PC-9 (cell line): Measurements from ENCODE around the gene MYO5C. TPM values are rescaled to one million over a fixed set of nuclear protein-coding genes. Genes with fewer than 3 reads are reported as not detected.

Experiments
- BruUV-seq: library from RNA; stranded (reverse); fragments of 400-500 nt; replicated peaks from 2 replicates; lab custom pipeline; 2021; lab: Mats Ljungman, UMichigan
- CTCF ChIA-PET: fragments of 300-600 bp; sonication (Branson Sonifier 250); formaldehyde crosslinking; loops from one replicate; lab custom pipeline; 2022; ENCODE audit warnings: antibody characterized with exemption; lab: Charles Lee
- POLR2A ChIA-PET: fragments of 300-600 bp; sonication (Branson Sonifier 250); formaldehyde crosslinking; loops from one replicate; lab custom pipeline; 2022; ENCODE audit warnings: antibody characterized with exemption; ENCODE audit not compliant: unreplicated experiment; lab: Charles Lee
- DNase-seq, 2 experiments: peaks; one replicate each; pipeline versions ENCODE4 v3.0.0 to v3.0.0-alpha.2; 2015 to 2022; ENCODE audit warnings: mixed read lengths in 1 of 2
- H2AFZ ChIP-seq: fragments of 200-600 bp; sonication (generic); 2 replicates; pipeline ENCODE4 v1.8.1; 2017; ENCODE audit warnings: antibody characterized with exemption
- H3F3A ChIP-seq: fragments of 200-600 bp; sonication (generic); 2 replicates; pipeline ENCODE4 v1.8.1; 2017; ENCODE audit warnings: antibody characterized with exemption, mild to moderate bottlenecking, low read depth; ENCODE audit not compliant: insufficient read depth
- H3K27ac ChIP-seq: fragments of 200-600 bp; sonication (generic); 2 replicates; pipeline ENCODE4 v1.6.1; 2016; ENCODE audit warnings: mixed run types
- H3K27me3 ChIP-seq: fragments of 200-600 bp; sonication (generic); 2 replicates; pipeline ENCODE4 v1.6.1; 2016; ENCODE audit warnings: low read depth, mixed run types; ENCODE audit not compliant: insufficient read depth
- H3K36me3 ChIP-seq: fragments of 200-600 bp; sonication (generic); 2 replicates; pipeline ENCODE4 v1.6.1; 2016; ENCODE audit warnings: low read depth, mixed run types
- H3K4me1 ChIP-seq: fragments of 200-600 bp; sonication (generic); replicated peaks from 2 replicates; pipeline ENCODE4 v1.6.1; 2016; ENCODE audit warnings: mixed run types; ENCODE audit not compliant: insufficient read depth
- H3K4me2 ChIP-seq: fragments of 200-600 bp; sonication (generic); 2 replicates; pipeline ENCODE4 v1.6.1; 2017; ENCODE audit warnings: mixed run types
- H3K4me3 ChIP-seq: fragments of 200-600 bp; sonication (generic); 2 replicates; pipeline ENCODE4 v1.6.1; 2016; ENCODE audit warnings: mixed run types
- H3K79me2 ChIP-seq: fragments of 200-600 bp; sonication (generic); 2 replicates; pipeline ENCODE4 v1.6.1; 2017; ENCODE audit warnings: low read depth, mixed run types
- H3K9me2 ChIP-seq: fragments of 200-600 bp; sonication (generic); 2 replicates; pipeline ENCODE4 v1.8.1; 2017; ENCODE audit warnings: mild to moderate bottlenecking; ENCODE audit not compliant: insufficient read depth
- H3K9me3 ChIP-seq: fragments of 200-600 bp; sonication (generic); 2 replicates; pipeline ENCODE4 v1.8.1; 2016; ENCODE audit warnings: low read depth; ENCODE audit not compliant: insufficient read depth
- H4K20me1 ChIP-seq: fragments of 200-600 bp; sonication (generic); 2 replicates; pipeline ENCODE4 v1.8.1; 2017; ENCODE audit not compliant: insufficient read depth
- EZH2 ChIP-seq: fragments of 200-600 bp; sonication (generic); IDR thresholded peaks from 2 replicates; pipeline ENCODE4 v1.8.0; 2017; ENCODE audit warnings: antibody characterized with exemption, low read depth
- intact Hi-C: fragments of 100-400 bp; cut with micrococcal nuclease; formaldehyde crosslinking; loops from one replicate; pipeline ENCODE4 v1.10.0; 2022; ENCODE audit not compliant: unreplicated experiment
- total RNA-seq: library from RNA; stranded (reverse); gene quantifications from 2 replicates; pipeline ENCODE4 v1.2.3, GENCODE V29; 2021
- TF ChIP-seq, protein P1 (sequence below): fragments of 200-600 bp; sonication (generic); conservative IDR thresholded peaks from 2 replicates; pipeline ENCODE4 v1.6.1; 2017; ENCODE audit warnings: mixed run types, antibody characterized with exemption, mild to moderate bottlenecking, moderate library complexity

Gene MYO5C
- total RNA-seq, 1 experiment from 2014 or later: 41.1 TPM

DNA sequence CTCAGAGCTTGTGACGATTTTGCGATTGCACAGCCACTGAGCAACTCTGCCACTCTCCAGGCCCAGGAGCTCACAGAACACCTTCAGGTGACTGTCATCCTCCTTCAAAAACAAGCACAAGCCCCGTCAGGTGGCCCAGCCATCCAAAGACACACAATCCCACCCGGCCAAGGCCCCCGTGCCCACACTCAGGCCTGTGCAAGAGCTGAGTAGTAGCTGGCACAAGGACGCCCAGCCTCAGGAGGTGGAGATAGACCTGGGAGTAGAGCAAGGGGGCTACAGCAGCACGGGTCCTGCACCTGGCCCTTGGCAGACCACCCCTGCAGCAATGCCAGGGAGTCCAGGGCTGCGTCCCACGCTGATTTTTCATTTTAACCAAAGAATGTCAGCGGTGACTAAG lies 34.6 kb downstream of the MYO5C start:
- H3K9me3 ChIP-seq: no peaks in the 10 kb centered on the region
- no peaks in the 10 kb centered on the region for H3K27me3 ChIP-seq
- H3K4me1 ChIP-seq: peaks cover 26% of the 10 kb centered on the region
- ChIA-PET POLR2A (interaction anchor here (1.2 kb wide), 1 partner anchor 27 kb away, joined by 25 read pairs; no protein-coding TSS in a partner anchor), CTCF (interaction anchor here (0.5 to 2.0 kb wide), 6 partner anchors 28 to 1108 kb away, joined by 3 to 7 read pairs (median 3); no protein-coding TSS in a partner anchor)
- H3F3A ChIP-seq: peaks cover 22% of the 10 kb centered on the region; the same call in 1 of the 2 replicates
- no peak for DNase-seq
- peak overlapping the region; percentile 46 for H3K4me2 ChIP-seq
- no peak overlapping the region for H2AFZ ChIP-seq
- no peaks in the 10 kb centered on the region for H3K79me2 ChIP-seq
- intact Hi-C loops: loop anchor here (1.0 kb wide), 1 partner anchor 308 kb away; the partner anchor contains the start of gene ARPP19
- TF ChIP-seq EZH2: no peak
- TF ChIP-seq, protein P1, sequence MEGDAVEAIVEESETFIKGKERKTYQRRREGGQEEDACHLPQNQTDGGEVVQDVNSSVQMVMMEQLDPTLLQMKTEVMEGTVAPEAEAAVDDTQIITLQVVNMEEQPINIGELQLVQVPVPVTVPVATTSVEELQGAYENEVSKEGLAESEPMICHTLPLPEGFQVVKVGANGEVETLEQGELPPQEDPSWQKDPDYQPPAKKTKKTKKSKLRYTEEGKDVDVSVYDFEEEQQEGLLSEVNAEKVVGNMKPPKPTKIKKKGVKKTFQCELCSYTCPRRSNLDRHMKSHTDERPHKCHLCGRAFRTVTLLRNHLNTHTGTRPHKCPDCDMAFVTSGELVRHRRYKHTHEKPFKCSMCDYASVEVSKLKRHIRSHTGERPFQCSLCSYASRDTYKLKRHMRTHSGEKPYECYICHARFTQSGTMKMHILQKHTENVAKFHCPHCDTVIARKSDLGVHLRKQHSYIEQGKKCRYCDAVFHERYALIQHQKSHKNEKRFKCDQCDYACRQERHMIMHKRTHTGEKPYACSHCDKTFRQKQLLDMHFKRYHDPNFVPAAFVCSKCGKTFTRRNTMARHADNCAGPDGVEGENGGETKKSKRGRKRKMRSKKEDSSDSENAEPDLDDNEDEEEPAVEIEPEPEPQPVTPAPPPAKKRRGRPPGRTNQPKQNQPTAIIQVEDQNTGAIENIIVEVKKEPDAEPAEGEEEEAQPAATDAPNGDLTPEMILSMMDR: no peak
- no TSS peak for BruUV-seq
- peaks cover 3% of the 10 kb centered on the region; the same call in 1 of the 2 replicates for H3K36me3 ChIP-seq
- H3K4me3 ChIP-seq: no peak overlapping the region
- peak overlapping the region; percentile 95 for H3K27ac ChIP-seq
- no peaks in the 10 kb centered on the region for H3K9me2 ChIP-seq
- H4K20me1 ChIP-seq: no peaks in the 10 kb centered on the region

DNA sequence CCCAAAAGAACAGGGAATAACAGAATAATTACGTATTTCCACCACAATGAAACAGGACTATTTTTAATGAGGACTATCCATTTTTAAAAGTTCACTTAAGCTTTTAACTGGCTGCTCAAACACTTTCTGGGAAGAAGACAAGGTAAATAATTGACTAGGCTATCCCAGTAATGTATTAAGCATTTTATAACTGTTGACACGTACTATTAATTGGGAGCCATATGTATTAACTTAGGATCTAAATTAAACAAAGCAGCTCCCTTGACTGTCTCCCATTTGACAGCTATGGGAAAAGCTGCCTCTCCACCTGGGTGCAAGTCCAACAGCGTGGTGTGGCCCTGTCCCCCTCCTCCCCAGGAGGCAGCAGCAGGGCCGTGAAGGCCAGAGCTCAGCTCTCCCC lies 36.1 kb downstream of the MYO5C start:
- Histone ChIP-seq H3K4me2 (no peak overlapping the region), H3K9me2 (no peaks in the 10 kb centered on the region), H3K4me3 (no peak overlapping the region), H3F3A (peaks cover 22% of the 10 kb centered on the region; the same call in 1 of the 2 replicates), H3K36me3 (peaks cover 6% of the 10 kb centered on the region; the same call in 1 of the 2 replicates), H3K79me2 (no peaks in the 10 kb centered on the region), H3K4me1 (peaks cover 36% of the 10 kb centered on the region), H4K20me1 (no peaks in the 10 kb centered on the region), H3K9me3 (no peaks in the 10 kb centered on the region), H3K27me3 (no peaks in the 10 kb centered on the region), H3K27ac (no peak overlapping the region), H2AFZ (no peak overlapping the region)
- POLR2A ChIA-PET: no interaction called here
- no TSS peak for BruUV-seq
- DNase-seq: no peak
- intact Hi-C loops: loop anchor here (5.0 kb wide), 1 partner anchor 268 kb away; the partner anchor contains the start of gene MYO5A
- CTCF ChIA-PET: no interaction called here
- no peak for TF ChIP-seq EZH2
- TF ChIP-seq, protein P1: no peak

DNA sequence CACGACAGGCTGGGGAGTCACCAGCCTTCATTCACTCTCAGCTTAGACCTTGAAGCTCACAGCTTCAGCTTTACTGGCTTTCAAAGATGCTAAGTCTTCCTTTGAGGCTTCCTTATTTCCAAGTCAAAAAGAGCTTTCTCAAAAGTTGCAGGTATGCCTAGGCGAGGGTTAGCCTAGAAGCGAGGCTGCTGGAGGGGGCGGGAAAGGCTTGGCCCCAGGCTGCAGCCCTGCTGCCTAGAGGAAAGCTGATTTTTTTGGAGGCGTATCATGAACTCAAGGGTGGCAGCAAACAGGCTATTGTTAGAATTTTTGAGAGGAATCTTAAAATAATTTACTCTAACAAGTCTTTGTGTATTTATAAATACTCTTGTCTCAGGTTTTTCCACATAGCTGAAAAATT lies 37.1 kb downstream of the MYO5C start:
- H3K4me1 ChIP-seq: peaks cover 35% of the 10 kb centered on the region
- no peak for DNase-seq
- H4K20me1 ChIP-seq: no peaks in the 10 kb centered on the region
- H3F3A ChIP-seq: peaks cover 22% of the 10 kb centered on the region; the same call in 1 of the 2 replicates
- intact Hi-C loops: loop anchor here (5.0 kb wide), 1 partner anchor 269 kb away; the partner anchor contains the start of gene MYO5A
- no peaks in the 10 kb centered on the region for H3K27me3 ChIP-seq
- no peaks in the 10 kb centered on the region for H3K9me3 ChIP-seq
- no TSS peak for BruUV-seq
- POLR2A ChIA-PET: no interaction called here
- no peak overlapping the region for H3K4me3 ChIP-seq
- H2AFZ ChIP-seq: no peak overlapping the region
- H3K79me2 ChIP-seq: no peaks in the 10 kb centered on the region
- no peak for TF ChIP-seq EZH2
- TF ChIP-seq, protein P1: no peak
- H3K36me3 ChIP-seq: peaks cover 6% of the 10 kb centered on the region; the same call in 1 of the 2 replicates
- CTCF ChIA-PET: interaction anchor here (0.5 to 2.7 kb wide), 2 partner anchors 10 to 205 kb away, joined by 3 to 5 read pairs; no protein-coding TSS in a partner anchor
- no peaks in the 10 kb centered on the region for H3K9me2 ChIP-seq
- H3K4me2 ChIP-seq: no peak overlapping the region
- no peak overlapping the region for H3K27ac ChIP-seq
